SJSA1 (cell line): ENCODE results near the gene TRIM46. TPM values are rescaled to one million over a fixed set of nuclear protein-coding genes. Genes with fewer than 3 reads are reported as not detected.
A peak's percentile ranks its signal among the peaks of the same experiment; 100 is the strongest.
"Not testable (repeated sequence)": the region's sequence is repeated elsewhere in the genome, so short reads cannot be mapped to it uniquely, and the experiment has no call there.

Source experiments
- DNase-seq, 2 experiments: peaks; one replicate each; pipeline ENCODE4 v3.0.0-alpha.2; 2015 to 2020; ENCODE audit warnings: low spot score in 2 of 2, low read depth in 1 of 2
- H3K27ac ChIP-seq: fragments of 250-450 bp; sonication (Bioruptor Pico); 2 replicates; pipeline ENCODE4 v1.5.1; 2020; ENCODE audit warnings: mild to moderate bottlenecking, moderate library complexity
- H3K27me3 ChIP-seq: fragments of 250-450 bp; sonication (Bioruptor Pico); replicated peaks from 2 replicates; pipeline ENCODE4 v1.5.1; 2020; ENCODE audit warnings: mild to moderate bottlenecking, moderate library complexity
- H3K36me3 ChIP-seq: fragments of 250-450 bp; sonication (Bioruptor Pico); 2 replicates; pipeline ENCODE4 v1.5.1; 2020; ENCODE audit warnings: mild to moderate bottlenecking
- H3K4me1 ChIP-seq: fragments of 250-450 bp; sonication (Bioruptor Pico); replicated peaks from 2 replicates; pipeline ENCODE4 v1.6.1; 2021; ENCODE audit warnings: mild to moderate bottlenecking
- H3K4me3 ChIP-seq: fragments of 250-450 bp; sonication (Bioruptor Pico); 2 replicates; pipeline ENCODE4 v1.5.1; 2020; ENCODE audit warnings: mild to moderate bottlenecking
- H3K9me3 ChIP-seq: fragments of 250-450 bp; sonication (Bioruptor Pico); replicated peaks from 2 replicates; pipeline ENCODE4 v1.5.1; 2020; ENCODE audit warnings: mild to moderate bottlenecking
- total RNA-seq: library from RNA; depleted of rRNA; stranded (reverse); fragments of >200 nt; shearing (Covaris generic); gene quantifications from 2 replicates; pipeline ENCODE4 v1.2.3, GENCODE V29; 2014

The TRIM46 gene
- total RNA-seq, 1 experiment from 2014 or later = 0.21 TPM

DNA sequence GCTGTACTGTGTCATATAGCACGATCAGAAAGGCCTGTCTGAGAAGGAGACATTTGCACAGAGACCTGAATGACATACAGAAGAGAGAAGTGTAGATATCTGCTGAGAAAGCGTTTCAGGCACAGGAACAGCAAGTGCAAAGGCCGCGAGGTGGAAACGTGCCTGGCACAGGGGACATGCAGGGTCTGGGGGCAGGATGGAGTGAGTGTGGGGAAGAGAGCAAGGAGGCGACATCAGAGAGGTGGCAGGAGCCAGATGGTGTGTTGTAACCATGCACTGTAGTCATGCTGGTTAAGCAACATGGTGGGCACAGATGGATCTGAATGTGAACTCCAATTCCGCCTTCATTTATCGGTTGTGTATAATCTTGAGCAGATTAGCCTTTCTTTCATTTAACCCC, 13.5 kb upstream of the TRIM46 start:
- Histone ChIP-seq H3K4me3 (no peak overlapping the region), H3K27ac (no peak overlapping the region), H3K9me3 (no peaks in the 10 kb centered on the region), H3K4me1 (no peaks in the 10 kb centered on the region), H3K36me3 (no peaks in the 10 kb centered on the region), H3K27me3 (peaks cover 4% of the 10 kb centered on the region; the same call in 1 of the 2 replicates)
- DNase-seq = no peak

DNA sequence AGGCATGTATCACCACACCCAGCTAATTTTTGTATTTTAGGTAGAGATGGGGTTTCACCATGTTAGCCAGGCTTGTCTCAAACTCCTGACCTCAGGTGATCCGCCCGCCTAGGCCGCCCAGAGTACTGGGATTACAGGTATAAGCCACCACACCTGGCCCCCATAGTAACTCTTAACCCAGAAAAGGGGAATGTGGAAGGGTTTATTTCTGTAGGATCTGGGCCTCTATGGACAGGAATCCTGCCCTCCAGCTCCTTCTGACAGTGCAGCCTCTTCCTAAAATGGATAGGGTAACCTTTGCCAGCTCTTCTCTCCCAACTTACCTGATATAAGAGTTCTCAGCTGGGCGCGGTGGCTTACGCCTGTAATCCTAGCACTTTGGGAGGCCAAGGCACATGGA, 11.0 kb upstream of the TRIM46 start:
- not testable (repeated sequence) for H3K36me3 ChIP-seq, H3K4me3 ChIP-seq, H3K27ac ChIP-seq, H3K27me3 ChIP-seq, H3K9me3 ChIP-seq, DNase-seq, H3K4me1 ChIP-seq

DNA sequence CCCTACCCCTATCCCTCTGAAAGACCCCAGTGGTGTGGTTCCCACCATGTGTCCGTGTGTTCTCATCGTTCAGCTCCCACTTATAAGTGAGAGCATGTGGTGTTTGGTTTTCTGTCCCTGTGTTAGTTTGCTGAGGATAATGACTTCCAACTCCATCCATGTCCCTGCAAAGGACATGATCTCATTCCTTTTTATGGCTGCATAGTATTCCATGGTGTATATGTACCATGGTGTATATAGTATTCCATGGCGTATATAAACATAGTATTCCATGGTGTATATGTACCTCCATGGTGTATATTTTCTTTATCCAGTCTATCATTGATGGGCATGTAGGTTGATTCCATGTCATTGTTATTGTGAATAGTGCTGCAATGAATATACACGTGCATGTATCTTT, 9.9 kb upstream of the TRIM46 start:
- H3K9me3 ChIP-seq, H3K4me1 ChIP-seq, H3K36me3 ChIP-seq, H3K27me3 ChIP-seq, H3K27ac ChIP-seq, DNase-seq, H3K4me3 ChIP-seq: not testable (repeated sequence)

DNA sequence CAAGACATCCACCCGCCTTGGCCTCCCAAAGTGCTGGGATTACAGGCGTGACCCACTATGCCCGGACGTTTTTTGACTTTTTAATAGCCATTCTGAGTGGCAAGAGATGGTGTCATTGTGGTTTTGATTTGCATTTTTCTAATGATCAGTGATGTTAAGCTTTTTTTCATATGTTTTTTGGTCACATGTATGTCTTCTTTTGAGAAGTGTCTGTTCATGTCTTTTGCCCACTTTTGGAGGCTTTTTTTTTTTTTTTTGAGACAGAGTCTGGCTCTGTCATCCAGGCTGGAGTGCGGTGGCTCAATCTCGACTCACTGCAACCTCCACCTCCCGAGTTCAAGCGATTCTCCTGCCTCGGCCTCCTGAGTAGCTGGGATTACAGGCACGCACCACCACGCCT, 9.0 kb upstream of the TRIM46 start:
- H3K4me1 ChIP-seq, H3K9me3 ChIP-seq, H3K4me3 ChIP-seq, H3K36me3 ChIP-seq, H3K27ac ChIP-seq, H3K27me3 ChIP-seq, DNase-seq: not testable (repeated sequence)

DNA sequence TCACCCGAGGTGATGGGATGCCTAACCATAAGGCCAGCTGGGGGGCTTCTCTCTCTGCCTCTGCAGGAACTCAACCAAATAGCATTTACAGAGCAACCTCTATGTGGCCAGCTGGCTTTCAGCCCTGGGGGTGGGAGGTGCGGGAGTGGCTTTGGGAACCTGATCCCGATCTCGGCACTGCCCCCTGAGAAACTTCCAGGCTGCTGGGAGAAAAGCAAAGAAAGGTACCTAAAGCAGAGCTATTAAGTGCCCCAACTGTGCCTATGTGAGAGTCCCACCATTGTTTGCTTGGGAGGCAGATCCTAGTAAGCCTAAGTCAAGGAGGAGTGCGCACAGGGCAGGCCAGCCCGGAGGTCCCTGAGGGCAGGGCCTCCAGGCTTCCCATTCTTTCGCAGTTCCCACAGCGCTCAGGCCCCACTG, 7.6 kb upstream of the TRIM46 start:
- peaks cover 4% of the 10 kb centered on the region for H3K4me1 ChIP-seq
- no peak for DNase-seq
- H3K36me3 ChIP-seq = peaks cover 11% of the 10 kb centered on the region; the same call in 1 of the 2 replicates
- H3K9me3 ChIP-seq = no peaks in the 10 kb centered on the region
- H3K27me3 ChIP-seq = no peaks in the 10 kb centered on the region
- H3K4me3 ChIP-seq = no peak overlapping the region
- H3K27ac ChIP-seq = no peak overlapping the region

DNA sequence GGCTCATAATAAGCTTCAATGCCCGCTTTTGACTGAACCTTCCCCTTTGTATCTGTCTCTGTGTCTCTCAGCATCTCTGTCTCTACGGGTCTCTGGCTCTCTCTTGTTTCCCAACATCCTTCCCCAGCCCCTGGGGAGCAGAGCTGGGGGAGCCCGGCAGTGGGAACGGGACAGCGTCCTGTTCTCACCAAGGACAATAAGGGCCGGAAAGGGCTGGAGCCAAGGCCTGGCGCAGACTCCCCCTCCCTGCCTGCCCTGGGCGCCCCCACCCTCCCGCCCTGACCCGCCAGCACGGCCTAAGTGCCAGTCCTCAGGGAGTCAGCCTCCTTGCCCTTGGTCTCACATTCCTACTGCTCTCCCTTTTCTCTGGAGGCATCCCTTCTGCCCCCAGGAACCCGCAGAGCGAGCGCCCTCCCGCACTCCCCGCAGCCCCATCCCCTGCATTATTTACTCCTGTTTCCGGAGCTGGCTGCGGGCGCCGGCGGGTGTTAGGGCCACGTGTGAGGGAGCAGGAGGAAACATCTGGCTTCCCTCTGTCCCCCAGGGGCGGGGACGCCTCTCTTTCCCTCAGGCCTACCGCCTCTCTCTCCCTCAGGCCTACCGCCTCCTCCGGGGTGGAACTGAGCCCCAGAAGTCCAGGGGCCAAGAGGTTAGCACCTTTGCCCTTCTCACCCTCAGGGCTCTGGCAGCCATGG, 7.0 kb upstream of the TRIM46 start:
- H3K9me3 ChIP-seq = no peaks in the 10 kb centered on the region
- H3K27me3 ChIP-seq = no peaks in the 10 kb centered on the region
- H3K27ac ChIP-seq = no peak overlapping the region
- peaks cover 4% of the 10 kb centered on the region for H3K4me1 ChIP-seq
- peak in 1 of 2 experiments; percentile 44 for DNase-seq
- H3K36me3 ChIP-seq = peaks cover 13% of the 10 kb centered on the region; the same call in 1 of the 2 replicates
- H3K4me3 ChIP-seq = no peak overlapping the region

DNA sequence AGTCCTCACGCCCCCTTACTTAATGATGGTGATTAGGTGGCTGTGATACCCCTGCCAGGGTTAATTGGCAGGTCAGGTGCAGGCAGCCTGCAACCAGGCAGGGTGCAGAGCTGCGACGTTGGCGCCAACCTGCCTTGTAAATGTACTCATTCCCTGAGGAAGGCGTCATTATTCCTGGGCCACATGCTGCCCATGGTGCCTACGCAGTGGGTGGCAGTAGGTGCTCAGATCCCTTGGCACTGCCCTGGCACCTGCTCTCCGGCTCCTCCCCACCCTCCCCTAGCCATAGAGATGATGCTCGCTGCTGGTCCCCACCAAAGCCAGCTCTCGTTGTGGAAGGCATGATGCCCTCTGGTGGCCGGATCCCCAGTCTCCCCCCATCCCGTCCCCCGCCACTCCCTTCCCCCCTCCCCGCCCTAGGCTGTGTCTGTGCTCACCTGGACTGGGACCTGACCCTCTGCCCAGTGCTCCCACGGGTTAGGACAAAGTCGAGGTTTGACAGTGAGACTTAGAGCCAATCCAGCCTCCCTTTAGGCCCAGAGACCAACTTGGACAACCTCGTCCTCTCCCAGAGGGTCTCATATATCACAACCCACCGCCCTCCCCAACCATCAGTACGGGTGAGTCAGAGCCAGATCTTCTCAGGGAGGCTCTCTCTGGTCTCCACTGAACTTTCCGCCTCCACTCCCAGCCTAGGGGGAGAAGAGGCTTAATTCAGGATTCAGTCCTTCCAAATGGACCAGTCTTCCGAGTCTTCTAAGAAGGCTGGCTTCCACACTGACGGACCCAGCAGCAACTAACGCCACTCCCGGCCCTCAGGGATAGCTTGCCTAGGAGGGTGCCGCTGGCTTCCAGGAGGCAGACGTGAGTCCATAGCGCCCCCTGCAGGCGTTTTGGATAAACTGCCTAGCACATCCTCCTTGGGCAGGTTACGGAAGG, 6.2 kb upstream of the TRIM46 start:
- H3K27ac ChIP-seq = no peak overlapping the region

DNA sequence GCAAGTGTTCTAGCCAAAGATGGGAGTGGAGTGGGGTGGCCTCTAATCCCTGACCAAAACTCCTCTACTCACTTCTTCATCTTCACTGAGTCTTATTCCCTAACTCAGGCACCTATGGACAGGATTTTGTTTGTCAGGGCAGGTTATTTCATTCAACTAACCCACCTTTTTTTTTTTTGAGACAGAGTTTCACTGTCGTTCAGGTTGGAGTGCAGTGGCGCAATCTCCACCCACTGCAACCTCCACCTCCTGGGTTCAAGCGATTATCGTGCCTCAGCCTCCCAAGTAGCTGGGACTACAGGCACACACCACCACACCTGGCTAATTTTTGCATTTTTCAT, 5.6 kb upstream of the TRIM46 start:
- not testable (repeated sequence) for H3K4me3 ChIP-seq, H3K27me3 ChIP-seq, H3K27ac ChIP-seq, H3K9me3 ChIP-seq, DNase-seq
- peaks cover 13% of the 10 kb centered on the region; the same call in 1 of the 2 replicates for H3K36me3 ChIP-seq
- peaks cover 10% of the 10 kb centered on the region for H3K4me1 ChIP-seq

More for the DNA sequence above, 6.2 kb upstream of the TRIM46 start:
- Histone ChIP-seq H3K4me1 (peaks cover 9% of the 10 kb centered on the region), H3K9me3 (no peaks in the 10 kb centered on the region), H3K4me3 (no peak overlapping the region), H3K36me3 (peaks cover 13% of the 10 kb centered on the region; the same call in 1 of the 2 replicates), H3K27me3 (no peaks in the 10 kb centered on the region)
- DNase-seq = peak; percentile 68 to 83

DNA sequence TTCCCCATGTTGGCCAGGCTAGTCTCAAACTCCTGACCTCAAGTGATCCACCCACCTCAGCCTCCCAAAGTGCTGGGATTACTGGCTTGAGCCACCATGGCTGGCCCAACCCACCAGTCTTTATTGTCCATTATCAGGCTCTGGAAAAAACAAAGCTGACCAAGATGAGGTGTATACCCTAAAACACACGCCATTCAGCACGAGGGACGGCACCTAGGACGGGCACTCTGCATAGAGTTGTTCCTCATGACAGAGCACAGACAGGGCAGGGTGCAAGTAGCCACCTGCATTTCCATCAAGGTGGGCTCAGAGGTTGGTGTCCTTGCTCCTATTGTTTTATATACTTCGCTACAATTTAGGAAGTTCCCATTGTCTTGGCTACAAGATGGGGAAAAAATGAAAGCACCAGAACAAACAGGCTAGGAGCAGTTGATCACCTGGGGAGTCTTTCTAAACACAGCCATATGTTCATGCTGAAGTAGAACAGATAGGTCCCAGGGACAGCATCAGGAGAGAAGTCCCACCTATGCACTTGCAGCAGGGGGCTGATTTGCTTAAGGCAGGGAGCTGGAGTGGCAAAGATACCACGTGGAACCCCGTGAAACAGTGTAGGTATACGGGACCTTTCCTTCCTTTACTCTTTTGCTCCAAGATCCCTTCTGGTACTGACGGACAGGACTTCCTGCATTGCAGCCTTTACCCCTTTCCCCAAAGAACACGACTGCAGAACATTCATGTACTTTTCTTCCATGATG, 5.0 kb upstream of the TRIM46 start:
- peaks cover 13% of the 10 kb centered on the region; the same call in 1 of the 2 replicates for H3K36me3 ChIP-seq
- no peak overlapping the region for H3K27ac ChIP-seq
- no peak overlapping the region for H3K4me3 ChIP-seq
- H3K9me3 ChIP-seq = no peaks in the 10 kb centered on the region
- peak in 1 of 2 experiments; percentile 19 for DNase-seq
- H3K27me3 ChIP-seq = no peaks in the 10 kb centered on the region
- peaks cover 14% of the 10 kb centered on the region for H3K4me1 ChIP-seq

DNA sequence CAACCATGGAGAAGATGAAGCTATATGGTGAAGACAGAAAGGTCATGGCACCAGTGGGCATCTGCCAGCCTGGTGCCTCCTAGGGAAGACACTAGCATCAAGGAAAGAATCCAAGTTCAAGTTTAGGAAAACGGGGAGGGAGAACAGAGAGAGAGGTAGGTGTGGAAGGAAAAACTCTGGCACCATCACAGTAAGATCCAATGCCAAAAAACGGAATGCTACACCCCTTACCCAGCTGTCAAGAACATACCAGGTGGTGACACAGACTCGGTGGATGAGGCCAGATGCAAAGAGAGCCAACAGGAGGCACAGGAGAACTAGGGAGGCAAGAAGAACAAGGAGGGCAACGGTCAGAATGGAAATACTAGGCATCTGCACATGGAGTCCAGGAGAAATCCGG, 4.1 kb upstream of the TRIM46 start:
- peaks cover 17% of the 10 kb centered on the region for H3K4me1 ChIP-seq
- no peaks in the 10 kb centered on the region for H3K27me3 ChIP-seq
- DNase-seq = no peak

DNA sequence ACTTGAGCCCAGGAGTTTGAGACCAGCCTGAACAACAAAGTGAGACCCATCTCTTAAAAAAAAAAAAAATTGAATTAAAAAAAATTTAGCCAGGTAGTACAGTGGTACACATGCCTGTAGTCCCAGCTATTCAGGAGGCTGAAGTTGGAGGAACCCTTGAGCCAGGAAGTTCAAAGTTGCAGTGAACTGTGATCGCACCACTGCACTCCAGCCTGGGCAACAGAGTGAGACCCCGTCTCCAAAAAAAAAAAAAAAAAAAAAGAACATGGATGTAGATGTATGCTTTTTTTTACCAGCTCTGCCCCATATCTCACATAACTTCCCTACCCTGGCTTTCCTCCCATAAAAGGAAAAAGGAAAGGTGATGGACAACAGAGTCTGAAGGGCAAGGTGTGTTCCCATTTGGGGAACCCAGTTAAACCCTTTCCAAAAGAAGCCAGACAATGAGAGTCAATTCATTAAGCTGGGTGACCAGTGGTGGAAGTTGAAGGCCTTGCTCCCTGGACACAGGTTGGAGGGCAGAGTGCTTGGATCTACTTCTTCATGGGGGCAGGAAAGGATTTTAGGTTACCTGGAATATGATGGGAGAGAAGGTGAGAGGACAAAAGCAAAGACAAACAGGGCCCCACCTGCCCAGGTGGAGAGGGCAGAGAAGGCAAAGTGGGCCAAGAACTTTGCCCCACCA, 3.4 kb upstream of the TRIM46 start:
- Histone ChIP-seq H3K36me3 (peaks cover 13% of the 10 kb centered on the region; the same call in 1 of the 2 replicates), H3K27ac (no peak overlapping the region), H3K27me3 (no peaks in the 10 kb centered on the region)

More for the DNA sequence above, 4.1 kb upstream of the TRIM46 start:
- Histone ChIP-seq H3K4me3 (no peak overlapping the region), H3K27ac (no peak overlapping the region), H3K9me3 (no peaks in the 10 kb centered on the region), H3K36me3 (peaks cover 13% of the 10 kb centered on the region; the same call in 1 of the 2 replicates)

DNA sequence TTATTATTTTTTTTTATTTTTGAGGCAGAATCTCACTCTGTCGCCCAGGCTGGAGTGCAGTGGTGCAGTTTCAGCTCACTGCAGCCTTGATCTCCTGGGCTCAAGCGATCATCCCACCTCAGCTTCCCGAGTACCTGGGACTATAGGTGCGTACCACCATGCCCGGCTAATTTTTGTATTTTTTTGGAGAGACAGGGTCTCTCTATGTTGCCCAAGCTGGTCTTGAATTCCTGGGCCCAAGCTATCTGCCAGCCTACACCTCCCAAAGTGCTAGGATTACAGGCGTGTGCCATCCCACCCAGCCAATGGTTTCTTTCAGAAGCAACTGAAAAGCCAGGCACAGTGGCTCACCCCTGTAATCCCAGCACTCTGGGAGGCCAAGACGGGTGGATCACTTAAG, 2.8 kb upstream of the TRIM46 start:
- no peaks in the 10 kb centered on the region for H3K27me3 ChIP-seq
- peak in 1 of 2 experiments; percentile 10 for DNase-seq
- H3K27ac ChIP-seq = no peak overlapping the region

More for the DNA sequence above, 3.4 kb upstream of the TRIM46 start:
- no peak overlapping the region for H3K4me3 ChIP-seq
- no peaks in the 10 kb centered on the region for H3K9me3 ChIP-seq
- DNase-seq = peak in 1 of 2 experiments; percentile 17
- peaks cover 17% of the 10 kb centered on the region for H3K4me1 ChIP-seq

More for the DNA sequence above, 2.8 kb upstream of the TRIM46 start:
- Histone ChIP-seq H3K4me3 (no peak overlapping the region), H3K36me3 (peaks cover 13% of the 10 kb centered on the region; the same call in 1 of the 2 replicates), H3K4me1 (peaks cover 17% of the 10 kb centered on the region), H3K9me3 (no peaks in the 10 kb centered on the region)
